Progenitor cell of endocrine pancreas (in vitro differentiated cells): Measurements from ENCODE around the gene OSBPL5. TPM values are rescaled to one million over a fixed set of nuclear protein-coding genes. Genes with fewer than 3 reads are reported as not detected.

Source experiments
- DNase-seq: peaks from one replicate; pipeline ENCODE4 v3.0.0; 2021; ENCODE audit warnings: low spot score; ENCODE audit not compliant: unreplicated experiment
- H3K27ac Mint-ChIP-seq: 2 replicates; pipeline ENCODE4 v1.8.0; 2021; ENCODE audit warnings: mild to moderate bottlenecking, moderate library complexity, mixed read lengths
- H3K27me3 Mint-ChIP-seq: 2 replicates; pipeline ENCODE4 v1.8.0; 2021; ENCODE audit warnings: mixed read lengths
- H3K36me3 Mint-ChIP-seq: 2 replicates; pipeline ENCODE4 v1.8.0; 2022; ENCODE audit warnings: mixed read lengths; ENCODE audit not compliant: insufficient read depth
- H3K4me1 Mint-ChIP-seq: 2 replicates; pipeline ENCODE4 v1.8.0; 2021; ENCODE audit warnings: low read depth, mixed read lengths
- H3K4me3 Mint-ChIP-seq: 2 replicates; pipeline ENCODE4 v1.8.0; 2021; ENCODE audit warnings: low read depth, mild to moderate bottlenecking, moderate library complexity, mixed read lengths
- H3K9me3 Mint-ChIP-seq: 2 replicates; pipeline ENCODE4 v1.8.0; 2021; ENCODE audit warnings: low read depth, mixed read lengths
- CTCF ChIP-seq: fragments of 200-600 bp; sonication (generic); IDR thresholded peaks from one replicate; pipeline ENCODE4 v1.5.0; 2021; ENCODE audit warnings: antibody characterized with exemption, mild to moderate bottlenecking; ENCODE audit not compliant: unreplicated experiment
- total RNA-seq: library from RNA; stranded (reverse); gene quantifications from 2 replicates; pipeline ENCODE4 v1.2.1, GENCODE V29; 2021

The OSBPL5 gene
- total RNA-seq, 1 donor from 2014 or later = 11.9 TPM

GRCh38 chr11:3150726-3151125, 14.4 kb downstream of the OSBPL5 start:
- no peaks in the 10 kb centered on the region for H3K9me3 Mint-ChIP-seq
- no peak overlapping the region for H3K27ac Mint-ChIP-seq
- no peaks in the 10 kb centered on the region for H3K36me3 Mint-ChIP-seq
- peaks cover 17% of the 10 kb centered on the region for H3K4me1 Mint-ChIP-seq
- no peak for DNase-seq
- TF ChIP-seq CTCF = no peak
- peaks cover 64% of the 10 kb centered on the region for H3K27me3 Mint-ChIP-seq
- H3K4me3 Mint-ChIP-seq = no peak overlapping the region

GRCh38 chr11:3149852-3150188, 15.3 kb downstream of the OSBPL5 start:
- H3K4me1 Mint-ChIP-seq = peaks cover 17% of the 10 kb centered on the region
- no peaks in the 10 kb centered on the region for H3K36me3 Mint-ChIP-seq
- H3K27me3 Mint-ChIP-seq = peaks cover 68% of the 10 kb centered on the region
- no peak overlapping the region for H3K4me3 Mint-ChIP-seq
- no peaks in the 10 kb centered on the region for H3K9me3 Mint-ChIP-seq
- no peak for TF ChIP-seq CTCF
- H3K27ac Mint-ChIP-seq = no peak overlapping the region
- DNase-seq = no peak

GRCh38 chr11:3148990-3149851, 15.9 kb downstream of the OSBPL5 start:
- H3K9me3 Mint-ChIP-seq = no peaks in the 10 kb centered on the region
- no peak overlapping the region for H3K27ac Mint-ChIP-seq
- TF ChIP-seq CTCF = no peak
- peaks cover 17% of the 10 kb centered on the region for H3K4me1 Mint-ChIP-seq
- peaks cover 69% of the 10 kb centered on the region for H3K27me3 Mint-ChIP-seq
- H3K4me3 Mint-ChIP-seq = no peak overlapping the region
- no peak for DNase-seq
- no peaks in the 10 kb centered on the region for H3K36me3 Mint-ChIP-seq

- DNase-seq = no peak
- H3K4me3 Mint-ChIP-seq = no peak overlapping the region
- no peak overlapping the region for H3K27ac Mint-ChIP-seq
- peaks cover 76% of the 10 kb centered on the region for H3K27me3 Mint-ChIP-seq
- H3K36me3 Mint-ChIP-seq = no peaks in the 10 kb centered on the region
- no peaks in the 10 kb centered on the region for H3K9me3 Mint-ChIP-seq
- H3K4me1 Mint-ChIP-seq = peaks cover 17% of the 10 kb centered on the region
- TF ChIP-seq CTCF = no peak
These were observed 16.7 kb downstream of the OSBPL5 start for GRCh38 chr11:3148255-3148989.

GRCh38 chr11:3147626-3148025, 17.5 kb downstream of the OSBPL5 start:
- no peak overlapping the region for H3K4me3 Mint-ChIP-seq
- peaks cover 73% of the 10 kb centered on the region for H3K27me3 Mint-ChIP-seq
- H3K27ac Mint-ChIP-seq = no peak overlapping the region
- no peak for DNase-seq
- no peaks in the 10 kb centered on the region for H3K9me3 Mint-ChIP-seq
- H3K36me3 Mint-ChIP-seq = no peaks in the 10 kb centered on the region
- no peak for TF ChIP-seq CTCF
- peaks cover 15% of the 10 kb centered on the region for H3K4me1 Mint-ChIP-seq
